ENCODE data around the gene QKI.
A peak's percentile ranks its signal among the peaks of the same experiment; 100 is the strongest.

The QKI gene

DNA sequence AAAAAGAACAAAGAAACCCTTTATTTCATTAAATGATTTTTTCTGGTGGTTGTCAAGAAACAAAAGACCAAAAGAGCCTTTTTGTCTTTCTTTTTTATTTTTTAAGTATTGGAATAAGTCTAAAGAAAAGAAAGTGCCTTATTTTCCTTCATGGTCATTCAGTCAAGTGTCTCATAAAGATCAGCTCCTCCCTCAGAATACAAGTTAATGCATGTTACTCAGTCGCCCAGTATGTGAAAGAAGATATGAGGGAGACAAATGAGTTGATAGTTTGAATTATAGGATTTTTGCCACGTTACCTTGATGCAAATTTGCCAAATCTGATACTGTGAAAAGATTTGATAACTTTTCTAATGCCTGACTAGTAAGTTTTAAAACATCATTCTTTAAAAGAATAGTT lies 157.2 kb downstream of the QKI start:
- no peak overlapping the region for H3K4me3 ChIP-seq (ENCODE audit: low read depth, low read length)
- DNase-seq (ENCODE audit: low read depth): no peak
- TF ChIP-seq, protein P1, sequence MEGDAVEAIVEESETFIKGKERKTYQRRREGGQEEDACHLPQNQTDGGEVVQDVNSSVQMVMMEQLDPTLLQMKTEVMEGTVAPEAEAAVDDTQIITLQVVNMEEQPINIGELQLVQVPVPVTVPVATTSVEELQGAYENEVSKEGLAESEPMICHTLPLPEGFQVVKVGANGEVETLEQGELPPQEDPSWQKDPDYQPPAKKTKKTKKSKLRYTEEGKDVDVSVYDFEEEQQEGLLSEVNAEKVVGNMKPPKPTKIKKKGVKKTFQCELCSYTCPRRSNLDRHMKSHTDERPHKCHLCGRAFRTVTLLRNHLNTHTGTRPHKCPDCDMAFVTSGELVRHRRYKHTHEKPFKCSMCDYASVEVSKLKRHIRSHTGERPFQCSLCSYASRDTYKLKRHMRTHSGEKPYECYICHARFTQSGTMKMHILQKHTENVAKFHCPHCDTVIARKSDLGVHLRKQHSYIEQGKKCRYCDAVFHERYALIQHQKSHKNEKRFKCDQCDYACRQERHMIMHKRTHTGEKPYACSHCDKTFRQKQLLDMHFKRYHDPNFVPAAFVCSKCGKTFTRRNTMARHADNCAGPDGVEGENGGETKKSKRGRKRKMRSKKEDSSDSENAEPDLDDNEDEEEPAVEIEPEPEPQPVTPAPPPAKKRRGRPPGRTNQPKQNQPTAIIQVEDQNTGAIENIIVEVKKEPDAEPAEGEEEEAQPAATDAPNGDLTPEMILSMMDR (IDR thresholded peaks at IDR 0.05; ENCODE audit: low read depth, low read length): no peak
- TF ChIP-seq MYC (IDR thresholded peaks at IDR 0.05; ENCODE audit: low read depth, low read length): no peak
- no peak for TF ChIP-seq POLR2A (IDR thresholded peaks at IDR 0.05; ENCODE audit: extremely low read depth, insufficient read length)
- TF ChIP-seq, protein P2, sequence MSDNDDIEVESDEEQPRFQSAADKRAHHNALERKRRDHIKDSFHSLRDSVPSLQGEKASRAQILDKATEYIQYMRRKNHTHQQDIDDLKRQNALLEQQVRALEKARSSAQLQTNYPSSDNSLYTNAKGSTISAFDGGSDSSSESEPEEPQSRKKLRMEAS (IDR thresholded peaks at IDR 0.05; ENCODE audit: low read depth, low read length): no peak

DNA sequence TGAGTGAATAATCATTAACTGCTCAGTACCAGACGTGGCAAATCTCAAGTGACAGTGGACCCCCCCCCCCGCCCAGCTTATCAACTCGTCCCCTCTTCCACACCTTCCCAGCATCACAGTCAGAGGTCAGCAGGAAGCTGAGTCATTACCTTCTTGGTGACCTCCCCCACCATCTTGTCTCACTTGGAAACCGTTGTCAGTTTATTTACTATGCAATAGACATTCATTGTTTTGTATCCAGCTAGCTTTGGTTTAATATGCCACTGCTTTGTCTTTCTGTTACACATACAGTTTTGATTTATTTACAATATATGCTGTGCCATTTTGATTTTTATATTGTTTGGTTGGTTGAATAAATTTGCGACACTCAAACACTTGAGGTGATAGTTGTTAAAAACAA lies 158.1 kb downstream of the QKI start:
- TF ChIP-seq MYC (IDR thresholded peaks at IDR 0.05; ENCODE audit: low read depth, low read length): no peak
- TF ChIP-seq POLR2A (IDR thresholded peaks at IDR 0.05; ENCODE audit: extremely low read depth, insufficient read length): no peak
- TF ChIP-seq, protein P2 (IDR thresholded peaks at IDR 0.05; ENCODE audit: low read depth, low read length): no peak
- TF ChIP-seq, protein P1 (IDR thresholded peaks at IDR 0.05; ENCODE audit: low read depth, low read length): no peak
- peak; percentile 51 for DNase-seq (ENCODE audit: low read depth)
- no peak overlapping the region for H3K4me3 ChIP-seq (ENCODE audit: low read depth, low read length)

DNA sequence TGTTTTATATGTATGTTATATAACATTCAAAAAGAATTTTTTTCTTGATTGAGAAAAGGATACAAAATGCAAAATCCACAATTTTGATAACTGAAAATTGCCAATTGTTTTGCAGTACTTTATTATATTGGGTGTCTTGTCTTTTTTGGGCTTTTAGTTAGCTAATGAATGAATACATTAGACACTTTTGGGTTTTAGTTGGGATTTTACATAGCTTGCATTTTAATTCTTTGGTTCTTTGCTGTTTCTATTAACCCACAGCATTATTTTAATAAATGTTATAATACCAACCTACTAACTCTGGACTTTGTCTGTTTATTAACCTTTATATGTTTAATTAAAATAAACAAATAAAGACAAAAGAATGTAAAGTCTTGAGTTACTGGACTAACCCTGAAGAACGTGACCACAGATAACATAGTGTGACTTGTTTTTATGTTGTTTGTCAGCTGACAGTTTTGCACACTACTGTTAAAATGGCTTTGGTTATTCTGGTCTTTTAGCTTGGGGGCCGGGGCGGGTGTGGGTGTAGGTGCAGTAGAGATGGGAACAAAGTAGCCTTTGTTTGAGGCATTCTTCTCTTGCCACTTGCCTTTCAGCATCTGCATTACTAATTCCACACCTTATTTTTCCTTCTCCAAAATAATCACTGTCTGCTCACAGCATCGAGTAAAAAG lies 159.1 kb downstream of the QKI start:
- TF ChIP-seq MYC (IDR thresholded peaks at IDR 0.05; ENCODE audit: low read depth, low read length): no peak
- no peak for TF ChIP-seq POLR2A (IDR thresholded peaks at IDR 0.05; ENCODE audit: extremely low read depth, insufficient read length)
- TF ChIP-seq, protein P2 (IDR thresholded peaks at IDR 0.05; ENCODE audit: low read depth, low read length): no peak
- TF ChIP-seq, protein P1 (IDR thresholded peaks at IDR 0.05; ENCODE audit: low read depth, low read length): no peak

DNA sequence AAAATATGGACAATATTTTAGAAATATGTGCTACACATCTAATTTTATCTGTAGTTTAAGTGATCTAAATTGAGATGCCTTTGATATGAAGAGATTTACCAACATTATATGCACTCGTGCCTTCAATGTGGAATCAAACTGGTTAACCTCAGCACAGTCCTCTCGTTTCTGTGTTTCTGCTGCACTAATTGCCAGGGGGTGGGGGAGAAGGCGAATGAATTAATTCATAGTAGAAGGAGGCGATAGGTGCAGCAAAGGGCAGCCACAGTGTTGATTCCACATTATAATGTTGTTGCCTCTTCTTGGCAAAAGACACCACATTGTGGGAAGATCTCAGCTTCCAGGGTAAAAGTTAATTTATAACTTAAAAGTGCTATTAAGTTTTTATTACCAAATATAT lies 161.6 kb downstream of the QKI start:
- TF ChIP-seq POLR2A (IDR thresholded peaks at IDR 0.05; ENCODE audit: extremely low read depth, insufficient read length): no peak
- TF ChIP-seq MYC (IDR thresholded peaks at IDR 0.05; ENCODE audit: low read depth, low read length): no peak
- TF ChIP-seq, protein P2 (IDR thresholded peaks at IDR 0.05; ENCODE audit: low read depth, low read length): no peak
- TF ChIP-seq, protein P1 (IDR thresholded peaks at IDR 0.05; ENCODE audit: low read depth, low read length): no peak
- no peak for DNase-seq (ENCODE audit: low read depth)
- H3K4me3 ChIP-seq (ENCODE audit: low read depth, low read length): no peak overlapping the region

More for the DNA sequence above, 159.1 kb downstream of the QKI start:
- H3K4me3 ChIP-seq (ENCODE audit: low read depth, low read length): no peak overlapping the region
- no peak for DNase-seq (ENCODE audit: low read depth)

DNA sequence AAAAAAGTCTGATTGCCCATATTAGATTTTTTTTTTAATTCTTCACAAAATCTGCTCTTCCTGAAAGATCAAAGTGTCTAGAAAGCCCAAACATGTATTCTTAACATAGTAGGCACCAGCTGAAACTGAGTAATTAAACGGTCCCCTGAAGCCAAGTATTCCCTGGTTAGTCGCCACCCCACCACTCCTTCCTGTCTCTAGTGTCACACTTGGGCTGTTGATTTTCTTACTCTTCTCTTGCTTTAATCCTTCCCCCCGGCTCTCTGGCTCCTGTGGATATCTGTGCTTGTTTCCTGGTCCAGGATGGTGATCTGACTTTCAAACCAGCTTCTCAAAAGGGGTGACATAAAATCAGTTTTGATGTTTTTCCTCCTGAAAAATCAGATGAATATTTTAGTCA lies 162.9 kb downstream of the QKI start:
- TF ChIP-seq, protein P2 (IDR thresholded peaks at IDR 0.05; ENCODE audit: low read depth, low read length): no peak
- TF ChIP-seq, protein P1 (IDR thresholded peaks at IDR 0.05; ENCODE audit: low read depth, low read length): no peak
- no peak for TF ChIP-seq MYC (IDR thresholded peaks at IDR 0.05; ENCODE audit: low read depth, low read length)
- no peak for TF ChIP-seq POLR2A (IDR thresholded peaks at IDR 0.05; ENCODE audit: extremely low read depth, insufficient read length)
- DNase-seq (ENCODE audit: low read depth): no peak
- no peak overlapping the region for H3K4me3 ChIP-seq (ENCODE audit: low read depth, low read length)
